Stomach (tissue), 4 donors: Measurements from ENCODE around the gene DNAH6.

ENCODE experiments used
- CTCF ChIP-seq, 7 experiments: fragments of 450-650 bp in 4 of 7; fragments of 200-600 bp in 3 of 7; sonication (generic) in 3 of 7; IDR thresholded peaks; one replicate each; pipeline ENCODE4 v1.5.1; 2016 to 2019; ENCODE audit warnings: antibody characterized with exemption in 7 of 7, control low read depth in 2 of 7, mild to moderate bottlenecking in 1 of 7
- EP300 ChIP-seq: sonication (generic); formaldehyde crosslinking; IDR thresholded peaks from one replicate; pipeline ENCODE4 v1.6.1; 2017; ENCODE audit warnings: antibody characterized with exemption
- POLR2A ChIP-seq, 4 donors: fragments of 450-650 bp; IDR thresholded peaks; one replicate each; pipeline ENCODE4 v1.6.1; 2016; ENCODE audit warnings: antibody characterized with exemption in 4 of 4, control low read depth in 2 of 4, mild to moderate bottlenecking in 1 of 4, moderate library complexity in 1 of 4
- POLR2AphosphoS5 ChIP-seq, 3 donors: sonication (generic); formaldehyde crosslinking; IDR thresholded peaks; one replicate each; pipeline ENCODE4 v1.6.1; 2016; ENCODE audit warnings: antibody characterized with exemption in 3 of 3

DNA sequence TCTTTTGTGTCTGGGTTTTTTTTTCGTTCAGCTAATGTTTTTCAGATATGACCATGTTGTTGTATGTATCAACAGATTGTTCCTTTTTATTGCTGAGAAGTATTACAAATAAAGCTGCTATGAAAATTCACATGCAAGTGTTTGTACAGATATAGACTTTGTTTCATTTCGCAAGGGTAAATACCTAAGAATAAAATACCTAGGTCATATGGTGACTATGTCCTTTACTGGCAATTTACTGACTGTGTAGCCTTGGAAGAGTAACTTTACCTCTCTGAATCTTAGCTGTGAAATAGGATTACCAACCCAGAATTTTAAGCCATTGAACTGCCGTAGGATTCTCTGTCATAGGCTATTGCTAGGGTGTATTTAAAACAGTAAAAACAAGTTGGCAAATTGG, 19.0 kb upstream of the DNAH6 start:
- TF ChIP-seq CTCF (IDR thresholded peaks at IDR 0.05) (no peak), POLR2A (IDR thresholded peaks at IDR 0.05) (no peak), EP300 (no peak), POLR2AphosphoS5 (IDR thresholded peaks at IDR 0.05) (no peak)
